NCI-H345 treated with DMSO at 0.1 percent for 48 hours (cell line): ENCODE results near the gene BAHD1.

Experiments
- DNase-seq: peaks from one replicate; lab custom pipeline; 2025; ENCODE audit not compliant: unreplicated experiment; lab: John Stamatoyannopoulos, UW

The BAHD1 gene

DNA sequence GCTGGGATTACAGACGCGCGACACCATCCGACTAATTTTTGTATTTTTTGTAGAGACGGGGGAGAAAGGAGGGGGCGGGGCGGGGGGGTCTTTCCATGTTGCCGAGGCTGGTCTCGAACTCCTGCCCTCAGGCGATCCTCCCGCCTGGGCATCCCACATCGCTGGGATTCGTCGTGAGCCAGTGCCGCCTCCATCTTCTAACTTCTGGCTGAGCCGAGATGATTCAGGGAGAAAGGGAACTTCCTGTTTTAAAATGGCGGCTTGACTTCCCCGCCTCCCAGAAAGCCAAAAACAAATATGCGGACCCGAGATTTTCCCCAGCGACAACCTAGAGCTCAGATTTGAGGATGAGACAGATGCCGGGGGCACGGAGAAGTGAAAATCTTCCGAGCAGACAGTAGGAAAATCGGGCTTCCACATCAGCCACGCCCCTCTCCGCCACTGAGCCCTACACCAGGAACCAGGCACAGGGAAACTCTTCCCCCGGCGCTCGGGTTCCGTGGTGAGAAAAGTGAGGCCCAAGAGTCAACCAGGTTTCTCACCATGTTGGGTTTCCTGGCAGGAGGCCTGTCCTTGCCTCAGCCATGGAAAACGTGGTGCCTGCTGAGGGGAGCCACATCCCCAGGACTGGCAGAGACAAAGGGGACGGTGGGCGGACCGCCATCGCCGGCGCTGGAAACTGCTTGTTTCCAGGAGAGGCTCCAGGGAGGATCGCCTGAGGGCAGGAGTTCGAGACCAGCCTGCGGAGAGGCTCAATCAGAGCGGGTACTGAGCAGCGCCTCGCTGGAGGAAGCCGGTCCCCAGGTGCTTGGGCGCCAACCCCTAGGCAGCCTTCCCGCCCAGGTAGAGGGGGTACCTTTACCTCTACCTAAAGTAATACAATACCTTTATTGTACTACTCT lies 48.8 kb downstream of the BAHD1 start:
- no peak for DNase-seq

DNA sequence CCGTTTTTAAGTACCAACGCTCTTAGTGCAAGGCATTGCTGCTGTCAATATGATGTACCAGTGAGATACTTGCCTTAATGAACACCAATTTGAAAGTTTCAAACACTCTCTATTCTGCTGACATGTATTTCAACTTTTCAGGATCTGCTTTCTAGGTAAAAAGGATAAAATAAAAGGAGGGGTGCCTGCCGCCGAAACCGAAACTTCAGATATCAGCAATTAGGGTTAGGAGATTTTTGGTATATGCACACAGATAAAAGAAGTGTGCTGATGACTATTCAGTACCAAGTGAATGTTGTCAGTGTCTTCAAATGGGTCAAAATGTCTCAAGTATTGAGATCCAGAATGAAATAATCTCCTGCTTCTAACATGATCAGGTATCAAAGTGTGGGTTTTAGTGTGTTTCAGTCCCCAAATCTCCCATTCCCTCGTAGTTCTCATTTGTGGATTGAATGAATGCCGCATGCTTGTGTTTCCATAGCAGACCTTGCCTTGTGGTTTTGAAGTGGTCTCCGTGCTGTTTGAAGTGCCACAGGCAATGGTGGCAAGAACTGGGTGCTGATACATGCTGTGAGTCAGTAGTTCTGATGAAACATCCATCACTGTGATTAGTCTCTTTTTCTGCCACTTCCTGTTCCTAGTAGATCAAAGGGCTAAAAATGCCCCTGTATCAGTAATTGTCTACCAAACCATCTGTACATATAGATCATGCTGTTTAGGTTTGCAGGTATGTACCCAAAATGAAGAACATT lies 52.5 kb downstream of the BAHD1 start:
- DNase-seq, result no peak

DNA sequence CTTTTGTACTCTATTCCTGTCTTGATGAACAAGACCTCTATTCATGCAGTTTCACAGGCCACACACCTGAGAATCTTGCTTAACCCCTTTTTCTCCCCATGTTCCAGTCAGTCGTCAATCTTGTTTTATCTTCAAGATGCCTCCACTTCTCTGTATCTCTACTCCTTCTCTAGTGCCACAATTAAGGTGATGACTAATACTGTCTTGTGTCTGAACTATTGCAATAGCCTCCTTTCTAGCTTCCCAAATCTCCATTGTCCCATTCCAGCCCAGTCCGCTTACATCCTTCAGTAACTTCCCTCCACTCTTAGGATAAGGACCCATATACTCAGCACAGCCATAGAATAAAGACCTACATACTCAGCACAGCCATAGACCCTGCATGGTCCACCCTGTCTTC lies 54.8 kb downstream of the BAHD1 start:
- DNase-seq, result no peak

DNA sequence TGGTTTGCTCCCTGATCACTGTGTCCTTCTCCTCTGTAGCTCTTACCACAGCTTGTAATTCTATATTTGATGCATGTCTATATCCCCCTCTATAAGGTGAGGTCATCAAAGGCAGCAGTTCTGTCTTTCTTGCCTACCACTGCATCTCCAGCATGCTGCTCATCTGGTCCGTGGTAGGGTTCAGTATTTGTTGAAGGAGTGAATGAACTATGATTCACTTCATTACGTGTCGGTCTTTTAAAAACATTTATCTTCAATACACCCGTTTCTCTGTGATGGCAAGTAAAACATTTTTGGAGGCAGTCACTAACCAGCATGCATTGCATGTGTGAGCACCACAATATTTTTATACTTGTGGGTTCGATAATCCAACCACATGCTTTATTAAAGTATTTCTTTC lies 57.7 kb downstream of the BAHD1 start:
- no peak for DNase-seq

DNA sequence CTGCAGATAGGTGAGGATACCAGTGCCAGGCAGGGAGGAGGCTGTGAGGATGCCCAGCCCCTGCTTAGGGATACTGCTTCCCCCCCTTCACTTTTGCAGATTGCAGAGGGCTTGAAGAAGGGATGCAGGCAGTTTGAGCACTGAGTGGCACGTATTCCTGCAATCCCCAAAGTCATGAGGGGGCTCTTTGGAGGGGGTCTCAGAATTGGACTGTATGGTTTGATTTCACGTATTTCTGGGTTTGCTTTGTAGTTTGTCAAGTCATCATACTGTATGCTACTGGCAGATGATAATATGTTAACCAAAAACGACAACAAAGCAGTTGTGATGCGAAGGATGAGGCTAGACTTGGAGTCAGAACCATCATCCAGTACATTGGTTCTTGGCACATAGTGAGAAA lies 58.1 kb downstream of the BAHD1 start:
- DNase-seq, result no peak

DNA sequence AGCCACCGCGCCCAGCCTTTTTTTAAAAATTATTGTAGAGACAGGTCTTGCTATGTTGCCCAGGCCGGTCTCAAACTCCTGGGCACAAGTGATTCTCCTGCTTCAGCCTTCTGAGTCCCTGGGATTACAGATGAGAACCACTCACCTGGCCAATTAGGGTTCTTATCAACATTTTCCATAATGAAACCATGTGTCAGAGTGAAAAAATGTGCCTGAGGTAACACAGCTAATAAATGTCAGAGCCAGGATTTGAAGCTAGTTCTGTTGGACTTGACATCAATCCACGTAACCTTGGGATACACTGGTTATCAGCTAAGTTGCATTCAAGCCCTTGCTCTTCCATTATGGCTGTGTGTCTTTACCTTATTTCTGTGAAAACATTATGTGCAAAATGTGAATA lies 59.2 kb downstream of the BAHD1 start:
- no peak for DNase-seq

DNA sequence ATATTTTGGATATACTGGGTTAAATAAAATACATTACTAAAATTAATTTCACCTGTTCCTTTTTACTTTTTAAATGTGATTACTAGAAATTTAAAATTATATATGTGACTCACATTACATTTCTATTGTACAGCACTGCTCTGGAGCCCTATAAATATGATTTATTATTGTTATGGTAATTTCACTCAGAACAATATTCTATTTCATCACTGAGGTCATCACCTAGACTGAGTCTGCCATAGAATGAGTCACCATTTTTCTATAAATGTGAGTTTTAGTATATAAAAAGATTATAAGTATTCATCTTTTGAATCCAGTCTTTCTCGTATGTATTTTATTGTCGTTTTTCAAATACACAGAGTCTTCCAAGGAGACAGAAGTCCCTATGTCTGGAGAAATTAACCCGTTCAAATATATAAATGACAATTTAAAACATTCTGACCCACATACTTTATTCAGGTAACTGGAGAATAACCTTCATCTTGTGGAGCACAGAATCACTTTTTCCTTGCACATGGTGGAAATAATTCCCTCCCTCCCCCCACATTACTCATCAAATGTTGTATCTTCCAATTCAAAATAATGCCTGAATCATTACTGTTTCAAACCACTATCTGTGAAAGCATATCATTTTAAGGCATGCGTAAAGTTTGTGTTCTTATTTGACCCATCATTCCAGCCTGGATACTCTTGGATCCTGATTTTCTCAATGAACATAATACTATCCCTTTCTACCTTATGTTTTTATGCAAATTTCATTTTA lies 60.0 kb downstream of the BAHD1 start:
- DNase-seq, result no peak

DNA sequence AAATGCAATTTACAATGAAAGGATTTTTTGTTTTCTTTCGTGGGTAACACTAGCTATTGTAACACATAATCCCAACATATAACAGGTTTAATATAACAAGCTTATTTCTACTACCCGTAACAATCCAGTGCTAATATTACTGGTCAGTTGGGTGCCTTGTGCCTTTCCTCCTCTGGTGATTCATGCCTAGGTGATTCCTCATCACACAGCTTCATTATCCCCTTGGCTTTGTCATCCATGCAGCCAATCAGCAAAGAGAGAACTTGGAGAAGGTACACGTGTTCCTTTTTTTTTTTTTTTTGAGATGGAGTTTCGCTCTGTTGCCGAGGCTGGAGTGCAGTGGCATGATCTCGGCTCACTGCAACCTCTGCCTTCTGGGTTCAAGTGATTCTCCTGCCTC lies 60.7 kb downstream of the BAHD1 start:
- no peak for DNase-seq

DNA sequence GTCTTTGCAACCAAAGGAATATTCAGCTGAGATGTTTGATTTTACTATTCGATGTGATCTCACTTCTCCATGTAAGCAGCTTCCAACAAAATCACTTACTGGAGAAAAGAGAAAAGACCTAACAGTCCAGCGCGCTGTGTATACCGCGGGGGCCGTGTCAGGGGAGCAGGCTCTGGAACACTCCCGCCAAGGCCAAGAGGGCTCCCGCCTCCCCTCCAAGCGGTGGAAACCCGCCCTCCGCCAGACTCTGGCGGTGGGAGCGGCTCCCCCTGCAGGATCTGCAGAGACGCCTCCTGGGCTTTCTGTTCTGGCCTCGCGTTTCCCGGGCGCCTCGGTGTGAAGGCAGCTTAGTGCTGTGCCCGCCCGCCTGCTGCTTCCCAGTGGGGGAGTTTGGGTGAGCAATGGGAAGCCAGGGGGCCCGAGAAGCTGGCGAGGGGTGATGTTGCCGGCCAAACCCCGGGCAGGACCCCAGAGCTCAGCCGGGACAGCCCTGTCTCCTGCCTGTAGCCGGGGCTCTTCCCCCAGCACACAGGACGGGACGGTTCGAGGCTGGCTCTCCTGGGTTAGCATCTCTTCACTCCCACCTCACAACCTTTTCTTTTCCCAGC lies 66.3 kb downstream of the BAHD1 start:
- peak; percentile 1 for DNase-seq

DNA sequence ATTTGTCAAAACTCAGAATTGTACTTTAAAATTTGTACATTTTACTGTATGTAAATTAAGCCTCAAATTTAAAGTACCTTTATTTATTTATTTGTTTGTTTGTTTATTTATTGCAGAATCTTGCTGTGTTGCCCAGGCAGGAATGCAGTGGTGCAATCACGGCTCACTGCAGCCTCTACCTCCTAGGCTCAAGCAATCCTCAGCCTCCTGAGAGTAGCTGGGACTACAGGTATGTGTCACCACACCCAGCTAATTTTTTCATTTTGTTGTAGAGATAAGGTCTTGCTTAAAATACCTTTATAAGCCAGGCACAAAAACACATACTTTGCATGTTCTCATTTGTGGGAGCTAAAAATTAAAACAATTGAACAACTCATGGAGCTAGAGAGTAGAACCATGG lies 67.5 kb downstream of the BAHD1 start:
- DNase-seq, result no peak

DNA sequence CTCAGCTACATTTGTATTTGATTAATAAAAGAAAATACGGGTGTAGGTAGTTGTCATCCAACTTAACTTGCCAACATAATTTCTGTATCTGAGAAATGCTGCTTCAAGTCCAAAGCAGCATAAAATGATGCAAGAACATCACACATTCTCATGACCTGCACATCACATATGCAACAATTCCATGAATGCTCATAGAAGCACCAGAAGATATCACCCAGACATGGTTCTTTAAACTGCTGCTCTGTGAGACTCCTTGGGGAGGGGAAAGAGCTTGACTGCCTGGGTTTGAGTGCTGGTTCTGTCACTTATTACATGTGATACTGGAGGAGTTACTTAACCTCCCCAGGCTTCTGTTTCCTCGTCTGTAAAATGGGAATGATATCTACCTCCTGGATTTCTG lies 69.4 kb downstream of the BAHD1 start:
- no peak for DNase-seq

DNA sequence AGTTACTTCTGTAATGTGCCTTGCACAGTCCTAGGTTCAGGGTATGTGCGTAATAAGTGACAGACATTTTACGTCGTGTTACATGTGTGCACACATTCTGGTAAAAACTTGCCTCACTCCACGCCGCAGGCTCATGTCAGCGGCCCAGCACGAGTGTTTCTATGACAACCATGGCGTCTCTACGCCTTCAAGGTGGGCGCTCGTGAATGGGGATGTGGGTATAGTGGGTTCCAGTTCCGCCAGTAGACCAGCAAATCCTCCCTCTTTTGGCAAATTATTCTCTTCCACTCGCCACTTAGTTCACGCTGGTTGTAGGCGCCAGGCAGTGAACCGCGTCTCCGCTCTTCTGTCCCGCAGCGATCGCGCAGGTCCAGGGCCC lies 70.3 kb downstream of the BAHD1 start:
- no peak for DNase-seq

DNA sequence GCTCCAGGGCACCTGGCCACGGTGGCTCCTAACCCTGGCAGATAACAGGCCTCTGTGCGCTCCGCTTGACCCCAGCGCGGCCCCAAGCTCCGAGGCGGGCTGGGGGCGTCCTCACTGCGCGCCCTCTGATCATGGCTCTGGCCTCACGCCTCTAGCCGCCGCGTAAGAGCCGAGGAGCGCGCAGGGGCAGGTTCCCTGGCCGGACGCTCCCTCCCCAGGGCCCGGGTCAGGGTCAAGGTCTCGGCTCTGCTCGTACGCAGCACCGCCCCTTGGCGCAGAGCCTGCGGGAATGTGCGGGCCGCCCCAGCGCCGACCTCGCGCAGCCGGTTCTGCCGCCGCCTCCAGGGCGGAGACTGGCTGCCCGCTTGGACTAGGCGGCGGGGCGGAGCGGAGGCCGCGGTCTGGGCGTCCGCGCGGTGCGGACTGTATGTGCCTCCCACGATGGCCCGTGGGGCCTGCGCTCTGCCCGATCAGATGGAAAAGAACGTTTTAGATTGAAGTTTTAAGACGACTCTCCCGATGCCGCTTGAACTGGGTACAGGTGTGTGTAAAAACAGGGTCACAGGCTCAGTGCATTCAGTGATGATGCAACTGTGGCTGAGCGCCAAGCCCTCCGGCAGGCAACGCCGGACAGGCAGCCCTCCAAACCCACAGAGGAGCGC lies 70.8 kb downstream of the BAHD1 start:
- DNase-seq, result no peak

DNA sequence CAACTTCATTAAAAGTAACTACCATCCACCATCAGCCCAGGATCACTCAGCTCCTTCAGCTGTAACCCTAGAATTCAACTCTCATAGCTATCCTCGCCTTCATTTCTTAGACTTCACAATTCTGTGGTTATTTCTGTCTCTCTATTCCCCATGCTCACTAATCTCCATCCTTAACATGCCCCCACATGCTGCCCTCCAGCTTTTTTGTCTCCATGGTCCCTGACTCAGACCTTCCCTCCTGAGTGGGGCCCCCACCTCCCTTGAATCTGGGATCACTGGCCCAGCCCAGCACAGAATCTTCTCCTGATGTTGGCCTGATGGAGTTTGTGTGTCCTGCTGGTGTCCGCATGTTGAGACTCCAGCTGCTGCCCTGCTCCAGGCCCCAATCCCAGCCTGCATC lies 71.7 kb downstream of the BAHD1 start:
- no peak for DNase-seq

DNA sequence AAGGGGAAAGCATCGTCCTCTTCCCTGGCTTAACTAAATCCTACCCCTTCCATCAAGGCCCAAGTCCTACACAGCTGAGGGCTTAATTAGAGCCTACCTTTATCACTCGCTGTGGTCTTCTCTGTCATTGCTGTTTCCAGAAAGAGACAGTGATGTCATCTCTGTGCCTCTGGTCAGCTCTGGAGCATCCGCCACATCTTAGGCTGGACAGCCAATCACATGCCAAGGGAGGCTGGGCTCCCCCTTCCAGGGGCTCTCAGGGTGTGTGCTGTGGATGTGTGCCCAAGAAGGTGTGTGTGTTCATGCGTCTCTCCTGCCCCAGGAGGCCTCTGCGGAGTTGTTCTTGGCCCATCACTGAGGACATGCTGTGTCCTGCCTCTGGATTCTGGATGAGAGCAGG lies 72.9 kb downstream of the BAHD1 start:
- DNase-seq, result no peak

DNA sequence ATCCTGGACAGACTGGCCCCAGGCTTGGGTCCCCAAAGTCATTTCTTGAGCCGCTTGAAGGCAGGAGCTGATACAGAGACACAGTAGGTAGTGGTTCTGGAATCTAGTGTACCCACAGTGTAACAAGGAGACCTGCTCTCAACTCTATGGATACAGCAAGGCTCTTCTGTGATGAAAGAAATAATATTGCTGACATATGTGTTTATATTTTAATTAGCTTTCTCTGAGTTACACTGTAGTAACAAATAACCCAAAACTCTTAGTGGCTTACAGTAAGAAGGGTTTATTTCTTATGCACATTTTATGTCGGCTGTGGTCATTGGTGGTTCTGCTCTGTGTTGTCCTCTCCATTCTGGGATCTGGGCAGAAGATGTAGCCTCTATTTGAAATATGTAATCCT lies 75.6 kb downstream of the BAHD1 start:
- DNase-seq, result no peak
